Measurements from ENCODE around the gene CEP57L1.
"Not testable (repeated sequence)": the region's sequence is repeated elsewhere in the genome, so short reads cannot be mapped to it uniquely, and the experiment has no call there.

DNA sequence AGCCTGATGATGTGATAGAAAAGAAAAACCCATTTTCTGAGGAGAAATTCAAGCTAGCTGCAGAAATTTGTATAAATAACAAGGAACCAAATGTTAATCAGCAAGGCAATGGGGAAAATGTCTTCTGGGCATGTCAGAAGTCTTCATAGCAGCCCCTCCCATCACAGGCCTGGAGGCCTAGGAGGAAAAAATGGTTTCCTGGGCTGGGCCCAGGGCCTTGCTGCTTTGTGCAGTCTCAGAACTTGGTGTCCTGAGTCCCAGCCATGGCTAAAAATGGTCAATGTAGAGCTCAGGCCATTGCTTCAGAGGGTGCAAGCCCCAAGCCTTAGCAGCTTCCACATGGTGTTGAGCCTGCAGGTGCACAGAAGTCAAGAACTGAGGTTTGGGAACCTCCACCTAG is 96.1 kb downstream of the CEP57L1 start:
- TF ChIP-seq, protein P1, sequence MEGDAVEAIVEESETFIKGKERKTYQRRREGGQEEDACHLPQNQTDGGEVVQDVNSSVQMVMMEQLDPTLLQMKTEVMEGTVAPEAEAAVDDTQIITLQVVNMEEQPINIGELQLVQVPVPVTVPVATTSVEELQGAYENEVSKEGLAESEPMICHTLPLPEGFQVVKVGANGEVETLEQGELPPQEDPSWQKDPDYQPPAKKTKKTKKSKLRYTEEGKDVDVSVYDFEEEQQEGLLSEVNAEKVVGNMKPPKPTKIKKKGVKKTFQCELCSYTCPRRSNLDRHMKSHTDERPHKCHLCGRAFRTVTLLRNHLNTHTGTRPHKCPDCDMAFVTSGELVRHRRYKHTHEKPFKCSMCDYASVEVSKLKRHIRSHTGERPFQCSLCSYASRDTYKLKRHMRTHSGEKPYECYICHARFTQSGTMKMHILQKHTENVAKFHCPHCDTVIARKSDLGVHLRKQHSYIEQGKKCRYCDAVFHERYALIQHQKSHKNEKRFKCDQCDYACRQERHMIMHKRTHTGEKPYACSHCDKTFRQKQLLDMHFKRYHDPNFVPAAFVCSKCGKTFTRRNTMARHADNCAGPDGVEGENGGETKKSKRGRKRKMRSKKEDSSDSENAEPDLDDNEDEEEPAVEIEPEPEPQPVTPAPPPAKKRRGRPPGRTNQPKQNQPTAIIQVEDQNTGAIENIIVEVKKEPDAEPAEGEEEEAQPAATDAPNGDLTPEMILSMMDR (IDR thresholded peaks at IDR 0.05), result not testable (repeated sequence)
- TF ChIP-seq POLR2A (IDR thresholded peaks at IDR 0.05), result not testable (repeated sequence)
